K562 (cell line): Measurements from ENCODE around the gene ZNF609. TPM values are rescaled to one million over a fixed set of nuclear protein-coding genes. Genes with fewer than 3 reads are reported as not detected.

ENCODE experiments used
- ATF1 ChIP-seq, 2 experiments: fragments of 450-650 bp in 1 of 2; IDR thresholded peaks; 2 replicates each; pipeline ENCODE4 v1.6.1; 2016; ENCODE audit warnings: missing compliant biosample characterization in 1 of 2, missing genetic modification characterization in 1 of 2
- CHAMP1 ChIP-seq: fragments of 450-650 bp; IDR thresholded peaks from 2 replicates; pipeline ENCODE4 v1.6.1; 2016; ENCODE audit warnings: mild to moderate bottlenecking
- CHD4 ChIP-seq: fragments of 200-600 bp; sonication (generic); IDR thresholded peaks from 3 replicates; pipeline ENCODE4 v1.6.1; 2012; ENCODE audit warnings: low read depth, mild to moderate bottlenecking, mixed read lengths, low read length, inconsistent platforms; ENCODE audit not compliant: insufficient read depth, insufficient replicate concordance, poor library complexity, severe bottlenecking
- CTCFL ChIP-seq: IDR thresholded peaks from 2 replicates; pipeline ENCODE4 v1.6.1; 2011; ENCODE audit warnings: borderline replicate concordance, low read depth, mild to moderate bottlenecking, moderate library complexity, low read length; ENCODE audit not compliant: insufficient read depth, poor library complexity, severe bottlenecking
- HDAC1 ChIP-seq, 2 experiments: fragments of 450-650 bp; IDR thresholded peaks; 2 replicates each; pipeline ENCODE4 v1.6.1; 2016 to 2017; ENCODE audit warnings: inconsistent platforms in 1 of 2, mild to moderate bottlenecking in 1 of 2, moderate library complexity in 1 of 2
- LEF1 ChIP-seq: fragments of 450-650 bp; IDR thresholded peaks from 2 replicates; pipeline ENCODE4 v1.6.1; 2016; ENCODE audit warnings: mild to moderate bottlenecking
- MCM7 ChIP-seq, 2 experiments: fragments of 450-650 bp; IDR thresholded peaks; 2 replicates each; pipeline ENCODE4 v1.6.1; 2016 to 2018
- MED1 ChIP-seq: sonication (generic); formaldehyde crosslinking; IDR thresholded peaks from 2 replicates; pipeline ENCODE4 v1.8.1; 2023; ENCODE audit warnings: missing genetic modification reagents, borderline replicate concordance
- NR3C1 ChIP-seq: sonication (generic); formaldehyde crosslinking; IDR thresholded peaks from 2 replicates; pipeline ENCODE4 v1.8.1; 2022; ENCODE audit warnings: missing genetic modification reagents
- POLR2G ChIP-seq: fragments of 200-400 bp; formaldehyde crosslinking; IDR thresholded peaks from 2 replicates; pipeline ENCODE4 v1.6.1; 2017; ENCODE audit warnings: low read depth, mild to moderate bottlenecking, antibody characterized with exemption, low read length, moderate library complexity
- PURB ChIP-seq: sonication (generic); formaldehyde crosslinking; IDR thresholded peaks from 2 replicates; pipeline ENCODE4 v1.9.0; 2021; ENCODE audit warnings: low read depth, mild to moderate bottlenecking, missing genetic modification reagents
- SP1 ChIP-seq: sonication (generic); formaldehyde crosslinking; IDR thresholded peaks from 2 replicates; pipeline ENCODE4 v1.8.1; 2022; ENCODE audit warnings: mild to moderate bottlenecking, missing genetic modification reagents
- SUPT5H ChIP-seq: fragments of 450-650 bp; IDR thresholded peaks from 2 replicates; pipeline ENCODE4 v1.6.1; 2016
- THRB ChIP-seq: fragments of 450-650 bp; formaldehyde crosslinking; conservative IDR thresholded peaks from 2 replicates; pipeline ENCODE4 v1.4.0; 2022; ENCODE audit warnings: mild to moderate bottlenecking, missing genetic modification characterization
- TRIM28 ChIP-seq: fragments of 450-650 bp; IDR thresholded peaks from 2 replicates; pipeline ENCODE4 v1.6.1; 2017
- VEZF1 ChIP-seq: fragments of 200-800 bp; sonication (Bioruptor generic); IDR thresholded peaks from 2 replicates; pipeline ENCODE4 v1.6.1; 2017; ENCODE audit warnings: missing genetic modification characterization, missing compliant biosample characterization
- WHSC1 ChIP-seq: IDR thresholded peaks from one replicate; pipeline ENCODE4 v1.6.1; 2012; ENCODE audit warnings: low read length, control low read depth, inconsistent platforms
- ZNF143 ChIP-seq: sonication (generic); formaldehyde crosslinking; IDR thresholded peaks from 2 replicates; pipeline ENCODE4 v1.9.0; 2022; ENCODE audit warnings: mild to moderate bottlenecking, missing genetic modification reagents
- ZNF445 ChIP-seq: fragments of 250-450 bp; sonication (Bioruptor Pico); IDR thresholded peaks from 2 replicates; pipeline ENCODE4 v1.4.0; 2020; ENCODE audit warnings: low read depth, mild to moderate bottlenecking, moderate library complexity
- ZNF766 ChIP-seq: fragments of 200-800 bp; sonication (Bioruptor generic); conservative IDR thresholded peaks from 2 replicates; pipeline ENCODE4 v1.6.1; 2016; ENCODE audit warnings: missing genetic modification characterization, missing compliant biosample characterization
- polyA plus RNA-seq, 8 experiments: library from polyadenylated mRNA; depleted of rRNA in 4 of 8; stranded (reverse) in 5 of 8; unstranded in 3 of 8; fragments of >200 nt; fragmentation: Nextera tagmentation in 2 of 8; fragmentation: Illumina TruSeq in 1 of 8; extraction: Ambion mirVana in 2 of 8; extraction: Trizol in 1 of 8; gene quantifications; 2 replicates each; pipeline versions ENCODE4 v1.2.1 to v1.2.3, GENCODE V29; 2011 to 2014; ENCODE audit warnings: inconsistent platforms in 1 of 8, missing spikeins in 1 of 8
- total RNA-seq, 7 experiments: library from RNA; depleted of rRNA in 6 of 7; stranded (reverse); fragments of >200 nt in 6 of 7; fragmentation: Illumina TruSeq in 2 of 7; extraction: Trizol in 2 of 7; gene quantifications; 2 replicates each; pipeline versions ENCODE4 v1.2.1 to v1.2.3, GENCODE V29; 2011 to 2021; ENCODE audit warnings: low replicate concordance in 1 of 7

The ZNF609 gene
- total and polyA plus RNA-seq, 9 of the 15 experiments (the other 6 are each of a cell fraction or from before 2014, with no cell fraction given), result 3.0 to 38.7 (median 17.8) TPM

- TF ChIP-seq CHAMP1 (no peak), TRIM28 (no peak), PURB (no peak), MCM7 (IDR thresholded peaks at IDR 0.05) (no peak), SP1 (no peak), NR3C1 (CRISPR knock-in tag) (no peak), CHD4 (no peak), VEZF1 (CRISPR knock-in tag) (peak; percentile 40; the same call in 1 of the 2 replicates), WHSC1 (no peak), THRB (CRISPR knock-in tag) (no peak), ZNF445 (CRISPR knock-in tag) (no peak), ZNF766 (CRISPR knock-in tag) (no peak), LEF1 (0 out of 2 replicates have a peak, but pooled peaks have one; percentile 22), POLR2G (no peak), MED1 (CRISPR knock-in tag) (no peak), CTCFL (no peak), ZNF143 (CRISPR knock-in tag) (no peak), SUPT5H (no peak), HDAC1 (IDR thresholded peaks at IDR 0.05) (no peak), ATF1 (CRISPR knock-in tag; IDR thresholded peaks at IDR 0.05) (no peak), ATF1 (tag; IDR thresholded peaks at IDR 0.05) (peak; percentile 9; the same call in 1 of the 2 replicates)
Observed at GRCh38 chr15:64459066-64459781, 1.2 kb upstream of the ZNF609 start (continued).
